ENCODE results near the gene TRMT61A.

Gene TRMT61A

GRCh38 chr14:103535891-103536565, 7.0 kb downstream of the TRMT61A start:
- DNase-seq (ENCODE audit: low spot score), result no peak

- DNase-seq (ENCODE audit: low spot score), result no peak
Observed at GRCh38 chr14:103536693-103537092, 7.7 kb downstream of the TRMT61A start.

- DNase-seq (ENCODE audit: low spot score), result no peak
Observed at GRCh38 chr14:103537175-103537990, 8.4 kb downstream of the TRMT61A start.

GRCh38 chr14:103538291-103539055, 9.5 kb downstream of the TRMT61A start:
- no peak for DNase-seq (ENCODE audit: low spot score)

- DNase-seq (ENCODE audit: low spot score), result no peak
Observed at GRCh38 chr14:103539056-103539825, 10.2 kb downstream of the TRMT61A start.

- no peak for DNase-seq (ENCODE audit: low spot score)
Observed at GRCh38 chr14:103540821-103541708, 12.1 kb downstream of the TRMT61A start.

GRCh38 chr14:103541709-103542604, 13.0 kb downstream of the TRMT61A start:
- DNase-seq (ENCODE audit: low spot score), result no peak

GRCh38 chr14:103542605-103543088, 13.7 kb downstream of the TRMT61A start:
- DNase-seq (ENCODE audit: low spot score), result no peak

- no peak for DNase-seq (ENCODE audit: low spot score)
Observed at GRCh38 chr14:103543140-103543539, 14.1 kb downstream of the TRMT61A start.

GRCh38 chr14:103543721-103544387, 14.9 kb downstream of the TRMT61A start:
- no peak for DNase-seq (ENCODE audit: low spot score)

GRCh38 chr14:103544388-103545218, 15.6 kb downstream of the TRMT61A start:
- no peak for DNase-seq (ENCODE audit: low spot score)

- no peak for DNase-seq (ENCODE audit: low spot score)
Observed at GRCh38 chr14:103545219-103545914, 16.4 kb downstream of the TRMT61A start.

- DNase-seq (ENCODE audit: low spot score), result no peak
Observed at GRCh38 chr14:103545915-103546651, 17.1 kb downstream of the TRMT61A start.

GRCh38 chr14:103546652-103547454, 17.9 kb downstream of the TRMT61A start:
- DNase-seq (ENCODE audit: low spot score), result peak; percentile 77

- no peak for DNase-seq (ENCODE audit: low spot score)
Observed at GRCh38 chr14:103547455-103547940, 18.5 kb downstream of the TRMT61A start.

- no peak for DNase-seq (ENCODE audit: low spot score)
Observed at GRCh38 chr14:103547941-103548462, 19.0 kb downstream of the TRMT61A start.

Measured in CD4-positive, alpha-beta T cell treated with Interleukin-2 at 100 ng/mL for 4 hours (primary cell).